Measurements from ENCODE around the gene TAF1B. TPM values are rescaled to one million over a fixed set of nuclear protein-coding genes. Genes with fewer than 3 reads are reported as not detected.

The TAF1B gene
- total RNA-seq, 2 donors from 2014 or later: 8.8 to 13.0 TPM

- intact Hi-C loops (cut with DNase I): no loop called here
- Histone ChIP-seq H3K4me3 (no peak overlapping the region), H3K27ac (no peak overlapping the region), H3K4me1 (no peaks in the 10 kb centered on the region), H3K9ac (ENCODE audit: low read depth in 2 of 2, low read length in 2 of 2) (no peak overlapping the region), H3K27me3 (no peaks in the 10 kb centered on the region), H3K9me3 (no peaks in the 10 kb centered on the region), H3K36me3 (peaks cover 8% of the 10 kb centered on the region)
- no peak for DNase-seq
- TF ChIP-seq, protein P1, sequence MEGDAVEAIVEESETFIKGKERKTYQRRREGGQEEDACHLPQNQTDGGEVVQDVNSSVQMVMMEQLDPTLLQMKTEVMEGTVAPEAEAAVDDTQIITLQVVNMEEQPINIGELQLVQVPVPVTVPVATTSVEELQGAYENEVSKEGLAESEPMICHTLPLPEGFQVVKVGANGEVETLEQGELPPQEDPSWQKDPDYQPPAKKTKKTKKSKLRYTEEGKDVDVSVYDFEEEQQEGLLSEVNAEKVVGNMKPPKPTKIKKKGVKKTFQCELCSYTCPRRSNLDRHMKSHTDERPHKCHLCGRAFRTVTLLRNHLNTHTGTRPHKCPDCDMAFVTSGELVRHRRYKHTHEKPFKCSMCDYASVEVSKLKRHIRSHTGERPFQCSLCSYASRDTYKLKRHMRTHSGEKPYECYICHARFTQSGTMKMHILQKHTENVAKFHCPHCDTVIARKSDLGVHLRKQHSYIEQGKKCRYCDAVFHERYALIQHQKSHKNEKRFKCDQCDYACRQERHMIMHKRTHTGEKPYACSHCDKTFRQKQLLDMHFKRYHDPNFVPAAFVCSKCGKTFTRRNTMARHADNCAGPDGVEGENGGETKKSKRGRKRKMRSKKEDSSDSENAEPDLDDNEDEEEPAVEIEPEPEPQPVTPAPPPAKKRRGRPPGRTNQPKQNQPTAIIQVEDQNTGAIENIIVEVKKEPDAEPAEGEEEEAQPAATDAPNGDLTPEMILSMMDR (IDR thresholded peaks at IDR 0.05): no peak
These were observed 30.1 kb downstream of the TAF1B start for GRCh38 chr2:9873337-9873736.

GRCh38 chr2:9877026-9877425 is 33.8 kb downstream of the TAF1B start:
- H3K9me3 ChIP-seq: no peaks in the 10 kb centered on the region
- no peak overlapping the region for H3K9ac ChIP-seq (ENCODE audit: low read depth in 2 of 2, low read length in 2 of 2)
- H3K4me3 ChIP-seq: no peak overlapping the region
- TF ChIP-seq, protein P1 (IDR thresholded peaks at IDR 0.05): no peak
- DNase-seq: no peak
- no peaks in the 10 kb centered on the region for H3K27me3 ChIP-seq
- no peak overlapping the region for H3K27ac ChIP-seq
- no peaks in the 10 kb centered on the region for H3K4me1 ChIP-seq
- peaks cover 8% of the 10 kb centered on the region for H3K36me3 ChIP-seq
- intact Hi-C loops (cut with DNase I): no loop called here

DNA sequence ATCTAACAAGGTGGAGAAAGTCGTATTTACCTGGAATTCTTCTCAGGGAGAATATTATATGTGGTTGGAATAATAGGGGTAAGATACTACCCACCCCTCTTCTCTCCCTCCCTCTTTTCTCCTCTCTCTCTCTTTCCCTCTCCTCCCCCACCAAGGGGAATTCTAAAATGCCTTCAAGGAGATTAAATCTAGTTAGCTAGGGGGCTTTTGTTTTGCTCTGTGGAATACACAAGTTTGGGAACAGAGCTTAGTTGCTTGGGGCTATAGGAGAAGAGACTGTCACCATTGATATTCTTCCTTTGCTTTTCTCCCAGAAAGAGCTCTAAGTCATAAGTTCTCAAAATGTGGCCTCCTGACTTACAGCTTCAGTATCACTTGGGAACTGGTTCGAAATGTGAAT is 34.5 kb downstream of the TAF1B start:
- Histone ChIP-seq H3K9me3 (no peaks in the 10 kb centered on the region), H3K9ac (ENCODE audit: low read depth in 2 of 2, low read length in 2 of 2) (no peak overlapping the region), H3K36me3 (peaks cover 8% of the 10 kb centered on the region), H3K4me3 (no peak overlapping the region), H3K4me1 (no peaks in the 10 kb centered on the region), H3K27me3 (no peaks in the 10 kb centered on the region), H3K27ac (no peak overlapping the region)
- intact Hi-C loops (cut with DNase I): no loop called here
- no peak for DNase-seq
- TF ChIP-seq, protein P1 (IDR thresholded peaks at IDR 0.05): no peak

DNA sequence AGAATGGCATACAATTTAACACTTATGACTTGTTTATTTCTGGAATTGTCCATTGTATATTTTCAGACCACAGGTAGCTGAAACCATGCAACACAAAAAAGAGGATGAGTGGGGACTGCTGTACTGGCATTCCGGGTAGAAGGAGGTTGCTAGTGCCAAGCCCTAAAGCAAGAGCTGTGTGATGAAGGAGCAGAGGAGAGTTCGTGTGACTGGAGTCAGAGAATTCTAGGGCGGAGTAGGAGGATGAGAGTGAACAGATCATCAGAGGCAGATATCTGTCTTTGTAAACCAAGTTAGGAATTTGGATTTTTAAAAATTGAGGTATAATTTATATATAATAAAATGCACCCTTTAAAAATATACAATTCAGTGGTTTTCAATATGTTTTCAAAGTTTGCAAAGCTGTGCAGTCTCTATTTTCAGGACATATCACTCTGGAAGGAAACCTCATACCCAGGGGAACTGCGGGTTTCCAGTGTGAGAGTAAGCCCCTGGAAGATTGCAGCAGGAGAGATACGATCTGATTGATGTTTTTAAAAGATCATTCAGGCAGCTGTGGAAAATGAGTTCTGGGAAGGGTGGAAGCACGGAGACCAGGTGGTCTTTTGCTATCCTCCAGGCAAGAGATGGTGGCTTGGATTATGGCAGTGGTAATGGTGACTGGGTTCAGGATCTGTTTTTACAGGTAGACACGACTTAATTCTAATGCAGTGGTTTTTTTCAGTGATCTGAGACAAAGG is 36.4 kb downstream of the TAF1B start:
- H3K27ac ChIP-seq: no peak overlapping the region
- TF ChIP-seq, protein P1 (IDR thresholded peaks at IDR 0.05): no peak
- H3K27me3 ChIP-seq: no peaks in the 10 kb centered on the region
- no peaks in the 10 kb centered on the region for H3K4me1 ChIP-seq
- intact Hi-C loops (cut with DNase I): no loop called here
- H3K4me3 ChIP-seq: no peak overlapping the region
- H3K9me3 ChIP-seq: no peaks in the 10 kb centered on the region
- DNase-seq: no peak
- H3K36me3 ChIP-seq: peaks cover 8% of the 10 kb centered on the region
- H3K9ac ChIP-seq (ENCODE audit: low read depth in 2 of 2, low read length in 2 of 2): no peak overlapping the region

- Histone ChIP-seq H3K4me1 (no peaks in the 10 kb centered on the region), H3K27ac (no peak overlapping the region), H3K9ac (ENCODE audit: low read depth in 2 of 2, low read length in 2 of 2) (no peak overlapping the region), H3K36me3 (no peaks in the 10 kb centered on the region), H3K27me3 (no peaks in the 10 kb centered on the region), H3K9me3 (no peaks in the 10 kb centered on the region), H3K4me3 (no peak overlapping the region)
- no peak for DNase-seq
- TF ChIP-seq, protein P1 (IDR thresholded peaks at IDR 0.05): no peak
- intact Hi-C loops (cut with DNase I): no loop called here
These were observed 40.6 kb downstream of the TAF1B start for GRCh38 chr2:9883897-9884296.
